Panc1 (cell line): Measurements from ENCODE around the gene DCC. TPM values are rescaled to one million over a fixed set of nuclear protein-coding genes. Genes with fewer than 3 reads are reported as not detected.

ENCODE experiments used
- ATAC-seq: fragments of 200-7000 bp; cut with Tn5 transposase; 2 replicates; pipeline ENCODE4 v1.9.1; 2020; ENCODE audit warnings: mild to moderate bottlenecking, moderate library complexity
- BruUV-seq: library from RNA; stranded (reverse); fragments of 400-500 nt; replicated peaks from 2 replicates; lab custom pipeline; 2021; lab: Mats Ljungman, UMichigan
- CTCF ChIA-PET: fragments of 300-600 bp; sonication (Branson Sonifier 250); formaldehyde crosslinking; loops from one replicate; lab custom pipeline; 2022; ENCODE audit warnings: antibody characterized with exemption; lab: Charles Lee
- POLR2A ChIA-PET: fragments of 300-600 bp; sonication (Branson Sonifier 250); formaldehyde crosslinking; loops from one replicate; lab custom pipeline; 2022; ENCODE audit warnings: antibody characterized with exemption; lab: Charles Lee
- DNase-seq: peaks from one replicate; pipeline ENCODE4 v3.0.0-alpha.2; 2010; ENCODE audit warnings: low read depth, low spot score
- H3K27ac ChIP-seq: 2 replicates; pipeline ENCODE4 v1.5.1; 2011; ENCODE audit warnings: mild to moderate bottlenecking, low read length, inconsistent platforms
- H3K27me3 ChIP-seq: fragments of 200-500 bp; sonication (Bioruptor generic); 2 replicates; pipeline ENCODE4 v1.6.0; 2014; ENCODE audit warnings: low read length, inconsistent platforms; ENCODE audit not compliant: control insufficient read depth, insufficient read depth
- H3K36me3 ChIP-seq: fragments of 200-500 bp; sonication (Bioruptor generic); 2 replicates; pipeline ENCODE4 v1.5.1; 2014; ENCODE audit warnings: inconsistent platforms, mild to moderate bottlenecking, low read length, moderate library complexity; ENCODE audit not compliant: control insufficient read depth, insufficient read depth
- H3K4me1 ChIP-seq: 2 replicates; pipeline ENCODE4 v1.5.1; 2011; ENCODE audit warnings: inconsistent platforms, mild to moderate bottlenecking, low read length, moderate library complexity; ENCODE audit not compliant: control insufficient read depth, insufficient read depth
- H3K4me3 ChIP-seq, 2 experiments: 2 replicates each; pipeline ENCODE4 v1.5.1; 2011 to 2012; ENCODE audit warnings: low read depth in 2 of 2, low read length in 2 of 2, mild to moderate bottlenecking in 2 of 2, inconsistent platforms in 1 of 2, moderate library complexity in 1 of 2
- H3K9me3 ChIP-seq: fragments of 200-500 bp; sonication (Bioruptor generic); 2 replicates; pipeline ENCODE4 v1.5.1; 2014; ENCODE audit warnings: low read depth, mild to moderate bottlenecking, inconsistent platforms, low read length, moderate library complexity; ENCODE audit not compliant: control insufficient read depth, insufficient read depth
- CTCF ChIP-seq: fragments of 450-650 bp; IDR thresholded peaks from 2 replicates; pipeline ENCODE4 v1.5.1; 2017; ENCODE audit warnings: mild to moderate bottlenecking
- POLR2AphosphoS5 ChIP-seq: IDR thresholded peaks from 2 replicates; pipeline ENCODE4 v1.6.1; 2012; ENCODE audit warnings: mild to moderate bottlenecking, low read depth, low read length, moderate library complexity
- REST ChIP-seq, 2 experiments: IDR thresholded peaks; 2 replicates each; pipeline ENCODE4 v1.6.1; 2011 to 2012; ENCODE audit warnings: low read depth in 2 of 2, control low read depth in 1 of 2, low read length in 1 of 2, mild to moderate bottlenecking in 1 of 2, moderate library complexity in 1 of 2; ENCODE audit not compliant: insufficient read depth in 1 of 2
- SIN3A ChIP-seq: IDR thresholded peaks from 2 replicates; pipeline ENCODE4 v1.6.1; 2012; ENCODE audit warnings: low read depth, mild to moderate bottlenecking, low read length, moderate library complexity, borderline replicate concordance; ENCODE audit not compliant: insufficient read depth
- TCF7L2 ChIP-seq: IDR thresholded peaks from 2 replicates; pipeline ENCODE4 v1.6.1; 2011; ENCODE audit warnings: mild to moderate bottlenecking, low read depth, low read length, inconsistent platforms
- in situ Hi-C: cut with HindIII; loops from 2 replicates; pipeline ENCODE4 v1.10.0; 2016; ENCODE audit warnings: low sequenced_read_pairs, low pct_unique_long_range_greater_than_20kb
- intact Hi-C: fragments of 100-400 bp; cut with micrococcal nuclease; formaldehyde crosslinking; loops from one replicate; pipeline ENCODE4 v1.10.0; 2022; ENCODE audit not compliant: unreplicated experiment
- total RNA-seq: library from RNA; stranded (reverse); gene quantifications from one replicate; pipeline ENCODE4 v1.2.1, GENCODE V29; 2021; ENCODE audit not compliant: unreplicated experiment

DCC gene
- total RNA-seq, 1 experiment from 2014 or later = not detected

GRCh38 chr18:52894801-52895200, 554.8 kb downstream of the DCC start:
- intact Hi-C loops = no loop called here

GRCh38 chr18:52897611-52898484, 557.9 kb downstream of the DCC start:
- ChIA-PET CTCF (no interaction called here), POLR2A (no interaction called here)
- intact Hi-C loops = no loop called here
- DNase-seq = no peak
- Histone ChIP-seq H3K4me3 (no peak overlapping the region), H3K9me3 (no peaks in the 10 kb centered on the region), H3K27me3 (no peaks in the 10 kb centered on the region), H3K36me3 (no peaks in the 10 kb centered on the region), H3K27ac (no peak overlapping the region), H3K4me1 (no peaks in the 10 kb centered on the region)
- TF ChIP-seq SIN3A (no peak), CTCF (no peak), REST (IDR thresholded peaks at IDR 0.05; ENCODE audit: insufficient read depth in 1 of 2, low read depth in 2 of 2, low read length in 1 of 2) (no peak), POLR2AphosphoS5 (no peak), TCF7L2 (no peak)
- ATAC-seq = no peak
- in situ Hi-C loops = no loop called here
- no TSS peak for BruUV-seq

More at GRCh38 chr18:52894801-52895200, 554.8 kb downstream of the DCC start:
- no peak for DNase-seq
- Histone ChIP-seq H3K4me3 (no peak overlapping the region), H3K27me3 (no peaks in the 10 kb centered on the region), H3K27ac (no peak overlapping the region), H3K9me3 (no peaks in the 10 kb centered on the region), H3K36me3 (no peaks in the 10 kb centered on the region), H3K4me1 (no peaks in the 10 kb centered on the region)
- POLR2A ChIA-PET = no interaction called here
- in situ Hi-C loops = no loop called here
- BruUV-seq = no TSS peak
- CTCF ChIA-PET = no interaction called here
- no peak for ATAC-seq
- no peak for TF ChIP-seq TCF7L2
- TF ChIP-seq CTCF = no peak
- TF ChIP-seq POLR2AphosphoS5 = no peak
- TF ChIP-seq SIN3A = no peak
- TF ChIP-seq REST (IDR thresholded peaks at IDR 0.05; ENCODE audit: insufficient read depth in 1 of 2, low read depth in 2 of 2, low read length in 1 of 2) = no peak
